CD4-positive, alpha-beta memory T cell (primary cell): ENCODE data around the gene MXI1. TPM values are rescaled to one million over a fixed set of nuclear protein-coding genes. Genes with fewer than 3 reads are reported as not detected.

Experiments used
- CTCF ChIA-PET: fragments of 350-600 bp; sonication (Branson Sonifier 250); formaldehyde crosslinking; loops from one replicate; lab custom pipeline; 2021; ENCODE audit warnings: inconsistent platforms; ENCODE audit not compliant: partially characterized antibody; lab: Charles Lee
- POLR2A ChIA-PET: fragments of 350-600 bp; sonication (Branson Sonifier 250); formaldehyde crosslinking; loops from one replicate; lab custom pipeline; 2021; ENCODE audit not compliant: partially characterized antibody; lab: Charles Lee
- DNase-seq, 5 donors: peaks; one replicate each; pipeline versions ENCODE4 v3.0.0 to v3.0.0-alpha.2; 2020 to 2022; ENCODE audit warnings: mixed read lengths in 1 of 5
- H3K27ac ChIP-seq: one replicate; pipeline ENCODE4 v1.7.0; 2013; ENCODE audit warnings: low read depth, low read length
- H3K27me3 ChIP-seq: 2 replicates; pipeline ENCODE4 v1.7.0; 2013; ENCODE audit warnings: mild to moderate bottlenecking, low read length, moderate library complexity; ENCODE audit not compliant: insufficient read depth
- H3K36me3 ChIP-seq: 2 replicates; pipeline ENCODE4 v1.7.0; 2013; ENCODE audit warnings: mild to moderate bottlenecking, low read length, moderate library complexity; ENCODE audit not compliant: insufficient read depth
- H3K4me1 ChIP-seq: 2 replicates; pipeline ENCODE4 v1.7.0; 2013; ENCODE audit warnings: mild to moderate bottlenecking, low read length, moderate library complexity; ENCODE audit not compliant: insufficient read depth
- H3K4me3 ChIP-seq, 2 donors: one replicate each; pipeline ENCODE4 v1.7.0; 2013; ENCODE audit warnings: low read length in 2 of 2, mild to moderate bottlenecking in 1 of 2
- H3K9me3 ChIP-seq, 2 donors: one replicate each; pipeline ENCODE4 v1.7.0; 2013; ENCODE audit warnings: low read length in 2 of 2, control low read depth in 1 of 2; ENCODE audit not compliant: control insufficient read depth in 1 of 2
- H3K27ac Mint-ChIP-seq, 7 donors: one replicate each; pipeline ENCODE4 v1.8.0; 2020 to 2021; ENCODE audit warnings: mixed read lengths in 7 of 7, mild to moderate bottlenecking in 6 of 7, inconsistent platforms in 3 of 7, moderate library complexity in 3 of 7
- H3K27me3 Mint-ChIP-seq, 2 donors: one replicate each; pipeline ENCODE4 v1.8.0; 2020 to 2021; ENCODE audit warnings: mixed read lengths in 2 of 2
- H3K36me3 Mint-ChIP-seq, 2 donors: one replicate each; pipeline ENCODE4 v1.8.0; 2020 to 2021; ENCODE audit warnings: mixed read lengths in 2 of 2, inconsistent platforms in 1 of 2, mild to moderate bottlenecking in 1 of 2
- H3K4me1 Mint-ChIP-seq, 4 donors: one replicate each; pipeline ENCODE4 v1.8.0; 2020 to 2021; ENCODE audit warnings: mixed read lengths in 4 of 4, mild to moderate bottlenecking in 1 of 4
- H3K4me3 Mint-ChIP-seq, 8 donors: one replicate each; pipeline ENCODE4 v1.8.0; 2020 to 2021; ENCODE audit warnings: mixed read lengths in 8 of 8, mild to moderate bottlenecking in 7 of 8, moderate library complexity in 6 of 8, inconsistent platforms in 3 of 8
- H3K9me3 Mint-ChIP-seq, 8 donors: one replicate each; pipeline ENCODE4 v1.8.0; 2020 to 2021; ENCODE audit warnings: mixed read lengths in 8 of 8, mild to moderate bottlenecking in 5 of 8, inconsistent platforms in 3 of 8, moderate library complexity in 1 of 8
- intact Hi-C: fragments of 100-400 bp; cut with micrococcal nuclease; formaldehyde crosslinking; loops from one replicate; pipeline ENCODE4 v1.15.1; 2023
- polyA plus RNA-seq, 2 donors: library from polyadenylated mRNA; unstranded; fragments of 300-500 nt; fragmentation: Illumina TruSeq; gene quantifications; one replicate each; pipeline ENCODE4 v1.2.3, GENCODE V29; 2021
- total RNA-seq, 2 experiments: library from RNA; stranded (reverse); gene quantifications; one replicate each; pipeline ENCODE4 v1.2.3, GENCODE V29; 2021

The MXI1 gene
- total and polyA plus RNA-seq, 4 experiments from 2014 or later: 32.1 to 56.6 (median 52.1) TPM

DNA sequence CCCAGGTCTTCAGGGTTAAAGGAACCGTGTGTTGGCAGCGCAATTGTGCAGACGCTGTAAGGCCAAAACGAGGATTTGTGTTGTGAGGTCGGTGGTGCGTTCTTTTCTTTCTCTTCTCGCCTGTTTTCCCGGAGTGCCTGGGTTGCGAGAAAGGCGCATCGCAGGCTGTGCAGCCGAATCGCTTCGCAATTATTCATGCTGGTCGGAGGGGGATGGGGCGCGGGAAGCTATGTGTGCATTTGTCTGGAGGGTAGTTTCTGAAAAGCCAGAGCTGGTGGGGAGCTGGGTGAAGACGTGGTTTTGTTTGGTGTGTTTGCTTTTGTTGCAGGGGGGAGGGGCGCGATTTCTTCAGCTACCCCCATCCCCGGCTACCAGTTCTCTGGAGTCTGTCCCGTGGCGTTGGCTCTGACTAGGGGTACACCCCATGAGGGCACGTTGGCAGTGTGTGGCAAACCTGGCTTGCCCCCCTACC is 2.1 kb downstream of the MXI1 start:
- Mint-ChIP-seq H3K9me3 (peaks cover 0 to 6% (median 0%) of the 10 kb centered on the region in 8 donors), H3K4me1 (peaks cover 40 to 75% (median 46%) of the 10 kb centered on the region in 4 donors), H3K27me3 (no peaks in the 10 kb centered on the region), H3K4me3 (peak overlapping the region; percentile 90 to 100 (median 96)), H3K36me3 (peaks cover 0 to 28% of the 10 kb centered on the region in 2 donors), H3K27ac (peak overlapping the region; percentile 90 to 98 (median 96))
- ChIA-PET CTCF (interaction anchor here (1.1 to 10.6 kb wide), 16 partner anchors 10 to 300 kb away, joined by 3 to 203 read pairs (median 8); partner anchors contain the start of gene SMNDC1), POLR2A (interaction anchor here (0.6 to 13.1 kb wide), 41 partner anchors 8 to 709 kb away, joined by 3 to 464 read pairs (median 6); partner anchors contain the start of genes ADD3, BBIP1, DUSP5 and SHOC2)
- Histone ChIP-seq H3K4me3 (peak overlapping the region; percentile 74 to 78), H3K9me3 (no peaks in the 10 kb centered on the region), H3K4me1 (peaks cover 45% of the 10 kb centered on the region), H3K36me3 (no peaks in the 10 kb centered on the region), H3K27ac (peak overlapping the region; percentile 92), H3K27me3 (no peaks in the 10 kb centered on the region)
- intact Hi-C loops: loop anchor here (1.0 to 5.0 kb wide), 10 partner anchors 17 to 358 kb away; partner anchors contain the start of genes DUSP5 and SMC3
- DNase-seq: peak; percentile 79 to 93 (median 81)

DNA sequence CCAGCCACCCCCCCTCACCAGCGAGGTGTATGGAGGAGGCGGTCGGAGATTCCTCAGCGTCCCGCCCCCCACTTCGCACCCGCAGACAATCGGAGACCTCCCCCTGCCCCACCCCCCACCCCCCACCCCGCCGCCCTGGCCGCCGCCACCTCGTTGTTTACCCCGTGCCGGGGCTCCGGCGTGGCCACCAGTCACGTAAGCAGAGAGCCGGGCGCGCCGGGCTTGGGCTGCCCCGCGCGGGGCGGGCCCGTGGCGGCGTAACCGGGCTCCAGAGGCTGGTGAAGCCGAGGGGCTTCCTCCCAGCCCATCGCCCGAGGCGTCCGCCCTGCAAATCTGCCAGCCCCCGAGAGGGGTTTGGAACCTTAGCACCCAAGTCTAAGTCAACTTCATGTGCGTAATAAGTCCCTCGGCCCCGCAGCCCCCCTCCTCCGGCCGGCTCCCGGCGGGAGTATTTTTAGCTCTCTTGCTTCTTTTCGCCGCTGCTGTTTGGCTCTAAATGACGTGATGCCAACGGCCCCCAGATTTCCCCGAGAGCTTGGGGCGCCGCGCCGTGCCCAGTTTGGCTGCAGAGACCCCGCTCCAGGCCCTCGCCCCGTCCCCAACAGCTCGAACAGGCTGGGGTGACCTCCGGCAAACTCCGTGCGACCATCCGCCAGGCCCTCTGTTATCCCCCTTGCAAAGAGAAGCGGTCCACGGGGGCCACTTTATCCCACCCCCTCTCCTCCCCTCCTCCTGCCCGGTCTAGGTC is 2.7 kb downstream of the MXI1 start:
- H3K4me3 ChIP-seq: peak overlapping the region; percentile 42 to 78
- H3K4me1 ChIP-seq: peaks cover 51% of the 10 kb centered on the region
- intact Hi-C loops: loop anchor here (1.0 to 5.0 kb wide), 12 partner anchors 16 to 707 kb away; partner anchors contain the start of genes BBIP1, DUSP5, SHOC2 and SMC3
- H3K9me3 ChIP-seq: no peaks in the 10 kb centered on the region
- no peaks in the 10 kb centered on the region for H3K27me3 ChIP-seq
- peak overlapping the region; percentile 92 for H3K27ac ChIP-seq
- no peaks in the 10 kb centered on the region for H3K27me3 Mint-ChIP-seq
- H3K27ac Mint-ChIP-seq: peak overlapping the region; percentile 94 to 99 (median 98)
- peaks cover 0 to 6% (median 0%) of the 10 kb centered on the region in 8 donors for H3K9me3 Mint-ChIP-seq
- POLR2A ChIA-PET: interaction anchor here (0.7 to 13.1 kb wide), 54 partner anchors 7 to 709 kb away, joined by 3 to 464 read pairs (median 4); partner anchors contain the start of genes ADD3, BBIP1, DUSP5 and SHOC2
- H3K4me3 Mint-ChIP-seq: peak overlapping the region; percentile 93 to 100 (median 98)
- peaks cover 40 to 78% (median 48%) of the 10 kb centered on the region in 4 donors for H3K4me1 Mint-ChIP-seq
- CTCF ChIA-PET: interaction anchor here (1.1 to 10.6 kb wide), 14 partner anchors 10 to 130 kb away, joined by 3 to 203 read pairs (median 10); partner anchors contain the start of gene SMNDC1
- no peaks in the 10 kb centered on the region for H3K36me3 ChIP-seq
- H3K36me3 Mint-ChIP-seq: peaks cover 0 to 28% of the 10 kb centered on the region in 2 donors
- peak in 1 of 5 donors; percentile 87 for DNase-seq

DNA sequence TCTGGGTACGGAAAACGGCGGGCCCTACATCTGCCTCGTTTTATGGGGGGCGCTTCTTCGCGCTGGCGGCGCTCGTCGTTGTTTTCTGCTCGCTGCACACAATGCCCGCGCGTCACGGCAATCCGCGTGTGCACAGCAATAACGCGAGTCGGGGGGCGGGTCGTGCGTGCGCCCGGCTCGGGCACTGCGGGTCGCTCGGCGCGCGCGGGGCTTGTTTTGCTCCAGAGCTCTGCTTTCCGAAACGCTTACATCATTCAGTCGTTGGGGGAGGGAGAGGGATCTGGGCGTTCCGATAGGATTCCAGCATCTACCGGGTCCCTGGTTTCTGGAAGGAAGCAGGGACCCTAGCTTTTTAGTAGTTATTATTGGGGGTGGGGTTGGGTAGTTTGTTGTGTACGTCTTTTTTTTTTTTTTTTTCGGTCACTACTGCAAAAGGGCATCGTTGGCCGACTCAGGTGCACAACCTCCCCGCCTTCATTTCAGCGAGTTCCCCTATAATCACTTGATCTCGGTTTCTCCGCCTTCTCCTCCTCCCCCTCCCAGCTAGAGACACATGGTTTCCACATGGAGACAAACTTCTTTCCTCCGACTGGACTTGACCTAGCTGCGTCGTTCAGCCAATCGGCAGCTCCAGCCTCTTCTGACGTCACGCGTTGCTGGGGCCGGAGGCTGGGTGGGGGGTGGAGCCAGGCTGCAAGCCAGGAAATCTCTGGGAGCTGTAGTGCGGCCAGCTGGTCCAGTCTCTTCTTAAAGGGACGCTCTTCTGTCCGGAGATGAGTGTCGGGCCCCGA is 3.5 kb downstream of the MXI1 start:
- peak overlapping the region; percentile 91 to 99 (median 94) for H3K4me3 Mint-ChIP-seq
- intact Hi-C loops: loop anchor here (5.0 kb wide), 2 partner anchors 199 to 706 kb away; partner anchors contain the start of genes BBIP1 and SHOC2
- no peaks in the 10 kb centered on the region for H3K9me3 ChIP-seq
- peak overlapping the region; percentile 42 to 78 for H3K4me3 ChIP-seq
- peak overlapping the region; percentile 92 for H3K27ac ChIP-seq
- ChIA-PET CTCF (interaction anchor here (1.5 to 10.6 kb wide), 9 partner anchors 11 to 94 kb away, joined by 3 to 203 read pairs (median 24); partner anchors contain the start of gene SMNDC1), POLR2A (interaction anchor here (0.7 to 13.1 kb wide), 41 partner anchors 8 to 708 kb away, joined by 3 to 464 read pairs (median 4); partner anchors contain the start of genes ADD3, BBIP1, DUSP5 and SHOC2)
- no peaks in the 10 kb centered on the region for H3K27me3 Mint-ChIP-seq
- no peaks in the 10 kb centered on the region for H3K27me3 ChIP-seq
- peaks cover 59% of the 10 kb centered on the region for H3K4me1 ChIP-seq
- peaks cover 43 to 86% (median 52%) of the 10 kb centered on the region in 4 donors for H3K4me1 Mint-ChIP-seq
- H3K9me3 Mint-ChIP-seq: peaks cover 0 to 6% (median 0%) of the 10 kb centered on the region in 8 donors
- peaks cover 0 to 28% of the 10 kb centered on the region in 2 donors for H3K36me3 Mint-ChIP-seq
- no peaks in the 10 kb centered on the region for H3K36me3 ChIP-seq
- peak overlapping the region; percentile 94 to 99 (median 97) for H3K27ac Mint-ChIP-seq
- DNase-seq: peak; percentile 87 to 93 (median 88)

DNA sequence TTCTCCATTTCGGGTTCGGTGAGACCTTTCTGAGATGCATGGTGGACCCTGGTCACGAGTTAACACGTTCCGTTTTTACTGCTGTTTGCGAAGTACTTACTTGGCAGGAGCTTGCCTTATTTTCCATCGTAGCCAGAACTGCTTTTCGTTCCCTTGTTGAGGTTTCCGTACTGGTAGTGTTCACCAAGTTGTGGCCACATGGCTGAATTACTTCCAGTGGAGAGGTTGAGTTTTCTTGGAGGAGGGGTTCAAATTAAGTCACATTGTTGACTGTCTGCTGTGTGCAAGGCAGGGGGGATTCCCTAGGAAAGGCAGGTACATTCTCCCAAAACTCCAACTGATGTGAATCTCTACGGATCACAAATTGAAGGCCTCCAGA is 4.0 kb downstream of the MXI1 start:
- Mint-ChIP-seq H3K36me3 (peaks cover 0 to 28% of the 10 kb centered on the region in 2 donors), H3K4me1 (peaks cover 39 to 86% (median 54%) of the 10 kb centered on the region in 4 donors), H3K9me3 (peaks cover 0 to 6% (median 0%) of the 10 kb centered on the region in 8 donors), H3K4me3 (peak overlapping the region; percentile 91 to 99 (median 94)), H3K27me3 (no peaks in the 10 kb centered on the region), H3K27ac (peak overlapping the region; percentile 94 to 99 (median 97))
- H3K4me1 ChIP-seq: peaks cover 58% of the 10 kb centered on the region
- no peaks in the 10 kb centered on the region for H3K9me3 ChIP-seq
- intact Hi-C loops: loop anchor here (5.0 kb wide), 2 partner anchors 199 to 706 kb away; partner anchors contain the start of genes BBIP1 and SHOC2
- H3K4me3 ChIP-seq: peak overlapping the region; percentile 42 to 78
- no peaks in the 10 kb centered on the region for H3K36me3 ChIP-seq
- POLR2A ChIA-PET: interaction anchor here (0.7 to 13.1 kb wide), 29 partner anchors 9 to 356 kb away, joined by 3 to 464 read pairs (median 4); partner anchors contain the start of genes ADD3, DUSP5, SMC3 and SMNDC1
- CTCF ChIA-PET: interaction anchor here (1.1 to 10.6 kb wide), 10 partner anchors 11 to 141 kb away, joined by 3 to 203 read pairs (median 17); partner anchors contain the start of gene SMNDC1
- no peaks in the 10 kb centered on the region for H3K27me3 ChIP-seq
- peak overlapping the region; percentile 92 for H3K27ac ChIP-seq
- DNase-seq: peak in 1 of 5 donors; percentile 9

- DNase-seq: peak; percentile 58 to 78 (median 64)
- H3K4me3 Mint-ChIP-seq: peak overlapping the region; percentile 91 to 99 (median 94)
- intact Hi-C loops: loop anchor here (1.0 to 5.0 kb wide), 3 partner anchors 9 to 705 kb away; partner anchors contain the start of genes BBIP1 and SHOC2
- no peaks in the 10 kb centered on the region for H3K9me3 ChIP-seq
- H3K9me3 Mint-ChIP-seq: peaks cover 0 to 6% (median 0%) of the 10 kb centered on the region in 8 donors
- peak overlapping the region; percentile 42 to 78 for H3K4me3 ChIP-seq
- H3K27ac Mint-ChIP-seq: peak overlapping the region; percentile 94 to 99 (median 97)
- H3K27me3 ChIP-seq: no peaks in the 10 kb centered on the region
- ChIA-PET POLR2A (interaction anchor here (0.7 to 13.1 kb wide), 13 partner anchors 9 to 355 kb away, joined by 3 to 464 read pairs (median 9); partner anchors contain the start of genes DUSP5, SMC3 and SMNDC1), CTCF (interaction anchor here (1.1 to 10.6 kb wide), 6 partner anchors 10 to 142 kb away, joined by 3 to 203 read pairs (median 30); no protein-coding TSS in a partner anchor)
- peak overlapping the region; percentile 92 for H3K27ac ChIP-seq
- H3K4me1 Mint-ChIP-seq: peaks cover 35 to 83% (median 50%) of the 10 kb centered on the region in 4 donors
- H3K27me3 Mint-ChIP-seq: no peaks in the 10 kb centered on the region
- peaks cover 49% of the 10 kb centered on the region for H3K4me1 ChIP-seq
- H3K36me3 ChIP-seq: no peaks in the 10 kb centered on the region
- H3K36me3 Mint-ChIP-seq: peaks cover 0 to 26% of the 10 kb centered on the region in 2 donors
These were observed 5.0 kb downstream of the MXI1 start for GRCh38 chr10:110212119-110213006.
